ENCODE results near the gene CERS4.
"Not testable (repeated sequence)": the region's sequence is repeated elsewhere in the genome, so short reads cannot be mapped to it uniquely, and the experiment has no call there.

CERS4 gene

DNA sequence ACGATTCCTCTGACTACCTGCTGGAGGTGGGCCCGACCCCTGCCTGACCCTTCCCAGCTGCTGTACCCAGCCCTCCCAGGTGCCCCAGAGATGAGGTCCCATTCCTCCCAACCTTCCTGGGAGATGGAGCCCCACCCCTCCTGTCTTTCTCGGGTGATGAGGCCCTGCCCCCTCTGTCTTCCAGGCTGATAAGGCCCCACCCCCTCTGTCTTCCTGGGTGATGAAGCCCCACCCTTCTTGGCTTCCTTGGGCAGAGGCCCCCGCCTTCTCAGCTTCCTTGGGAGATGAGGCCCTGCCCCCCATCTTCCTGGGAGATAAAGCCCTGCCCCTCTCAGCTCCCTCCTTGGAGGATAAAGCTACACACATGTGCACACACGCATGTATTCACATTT lies 47.9 kb downstream of the CERS4 start:
- TF ChIP-seq POU2F2 (IDR thresholded peaks at IDR 0.05; ENCODE audit: low read depth, low read length) (no peak), TAF1 (IDR thresholded peaks at IDR 0.05; ENCODE audit: low read depth, low read length) (no peak), SPI1 (IDR thresholded peaks at IDR 0.05; ENCODE audit: low read depth, low read length) (no peak), PAX5 (IDR thresholded peaks at IDR 0.05; ENCODE audit: insufficient read depth, low read length, severe bottlenecking) (no peak), POLR2A (IDR thresholded peaks at IDR 0.05; ENCODE audit: low read depth, low read length) (no peak)
- FAIRE-seq (no peak), DNase-seq (ENCODE audit: insufficient read length, low spot score) (no peak)

DNA sequence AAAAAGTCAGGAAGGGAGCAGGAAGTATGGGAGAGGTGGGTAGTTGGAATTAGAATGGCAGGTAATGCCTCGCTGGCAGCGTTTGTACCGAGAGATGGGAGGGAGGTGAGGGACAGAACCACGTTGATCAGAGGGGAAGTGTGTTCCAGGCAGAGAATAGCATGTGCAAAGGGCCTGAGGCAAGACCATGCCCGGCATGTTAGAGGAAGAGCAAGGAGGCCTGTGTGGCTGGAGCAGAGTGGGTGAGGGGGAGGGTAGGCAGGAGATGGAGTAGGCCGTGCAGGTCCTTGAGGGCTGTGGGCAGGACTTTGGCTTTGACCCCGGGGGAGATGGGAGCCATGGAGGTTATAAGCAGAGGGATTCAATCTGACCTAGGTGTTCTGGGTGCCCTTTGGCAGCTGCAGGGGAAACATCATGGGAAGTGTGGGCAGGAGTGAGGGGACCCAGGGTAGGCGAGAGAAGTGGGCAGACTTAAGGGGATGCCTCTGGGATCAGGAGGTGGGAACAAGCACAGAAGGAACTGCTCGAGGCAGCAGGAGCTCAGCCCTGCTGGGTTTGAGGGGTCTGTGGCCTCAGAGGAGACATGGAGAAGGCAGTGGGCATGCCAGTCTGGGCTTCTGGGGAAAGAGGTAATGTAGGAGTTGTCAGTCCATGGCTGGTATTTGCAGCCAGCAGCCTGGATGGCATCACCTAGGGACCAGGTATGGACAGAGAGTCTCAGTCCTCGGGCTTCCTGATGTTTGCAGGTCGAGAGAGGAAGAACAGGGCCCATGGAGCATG lies 50.2 kb downstream of the CERS4 start:
- no peak for TF ChIP-seq POLR2A (IDR thresholded peaks at IDR 0.05; ENCODE audit: low read depth, low read length)
- TF ChIP-seq TAF1 (IDR thresholded peaks at IDR 0.05; ENCODE audit: low read depth, low read length): no peak
- TF ChIP-seq PAX5 (IDR thresholded peaks at IDR 0.05; ENCODE audit: insufficient read depth, low read length, severe bottlenecking): no peak
- no peak for TF ChIP-seq POU2F2 (IDR thresholded peaks at IDR 0.05; ENCODE audit: low read depth, low read length)
- no peak for TF ChIP-seq SPI1 (IDR thresholded peaks at IDR 0.05; ENCODE audit: low read depth, low read length)
- TF ChIP-seq POLR2AphosphoS5 (IDR thresholded peaks at IDR 0.05; ENCODE audit: low read depth, low read length): no peak
- no peak for FAIRE-seq
- no peak for DNase-seq (ENCODE audit: insufficient read length, low spot score)

DNA sequence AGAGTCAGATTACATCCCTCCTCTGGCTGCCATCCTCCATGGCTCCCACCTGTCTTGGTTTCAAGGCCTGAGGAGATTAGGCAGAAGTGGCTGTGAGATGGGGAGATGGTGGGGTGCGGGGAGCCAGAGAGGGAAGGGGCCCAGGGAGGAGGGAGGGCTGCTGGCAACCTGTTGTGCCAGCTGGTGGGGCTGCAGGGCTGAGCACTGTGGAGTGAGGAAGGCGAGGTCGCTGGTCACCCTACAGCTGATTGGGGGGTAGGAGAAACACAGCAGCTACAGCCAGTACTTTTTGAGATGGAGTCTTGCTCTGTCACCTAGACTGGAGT lies 50.7 kb downstream of the CERS4 start:
- no peak for TF ChIP-seq POU2F2 (IDR thresholded peaks at IDR 0.05; ENCODE audit: low read depth, low read length)
- FAIRE-seq (no peak), DNase-seq (ENCODE audit: insufficient read length, low spot score) (no peak)

DNA sequence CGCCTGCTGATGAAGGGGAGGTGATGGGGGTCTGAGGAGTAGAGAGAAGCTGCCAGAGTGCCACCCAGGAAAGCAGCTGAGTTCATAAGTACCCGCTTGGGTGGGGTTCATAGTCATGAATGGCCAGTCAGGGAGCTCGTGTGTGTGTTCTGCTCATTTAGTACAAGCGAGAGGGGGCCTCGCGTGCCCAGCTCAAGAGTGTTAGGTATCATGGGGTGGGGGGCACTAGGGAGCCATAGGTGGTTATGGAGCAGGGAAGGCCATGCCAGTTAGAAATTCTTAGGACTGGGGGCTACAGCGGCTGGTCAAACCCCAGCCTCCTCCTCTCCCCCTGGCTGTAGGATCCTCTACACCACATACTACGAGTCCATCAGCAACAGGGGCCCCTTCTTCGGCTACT lies 52.2 kb downstream of the CERS4 start:
- TF ChIP-seq PAX5 (IDR thresholded peaks at IDR 0.05; ENCODE audit: insufficient read depth, low read length, severe bottlenecking): no peak
- no peak for TF ChIP-seq POLR2A (IDR thresholded peaks at IDR 0.05; ENCODE audit: low read depth, low read length)
- no peak for TF ChIP-seq TAF1 (IDR thresholded peaks at IDR 0.05; ENCODE audit: low read depth, low read length)
- no peak for TF ChIP-seq SPI1 (IDR thresholded peaks at IDR 0.05; ENCODE audit: low read depth, low read length)
- no peak for TF ChIP-seq POU2F2 (IDR thresholded peaks at IDR 0.05; ENCODE audit: low read depth, low read length)
- no peak for TF ChIP-seq POLR2AphosphoS5 (IDR thresholded peaks at IDR 0.05; ENCODE audit: low read depth, low read length)
- DNase-seq (ENCODE audit: insufficient read length, low spot score) (no peak), FAIRE-seq (no peak)

DNA sequence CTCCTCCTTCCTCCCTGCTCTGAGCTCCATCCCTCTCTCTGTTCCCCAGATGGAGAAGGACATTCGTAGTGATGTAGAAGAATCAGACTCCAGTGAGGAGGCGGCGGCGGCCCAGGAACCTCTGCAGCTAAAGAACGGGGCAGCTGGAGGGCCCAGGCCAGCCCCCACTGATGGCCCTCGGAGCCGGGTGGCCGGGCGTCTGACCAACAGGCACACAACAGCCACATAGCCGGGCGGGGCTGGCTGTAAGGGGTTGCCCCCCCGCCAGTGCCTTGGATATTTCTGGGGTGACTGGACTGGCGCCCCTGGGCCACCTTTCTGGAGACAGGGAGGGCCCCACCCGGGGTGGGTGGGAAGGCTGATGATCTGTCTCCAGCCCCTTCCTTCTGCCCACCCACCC lies 52.7 kb downstream of the CERS4 start:
- DNase-seq (ENCODE audit: insufficient read length, low spot score) (no peak), FAIRE-seq (no peak)
- TF ChIP-seq TAF1 (IDR thresholded peaks at IDR 0.05; ENCODE audit: low read depth, low read length) (no peak), SPI1 (IDR thresholded peaks at IDR 0.05; ENCODE audit: low read depth, low read length) (no peak), POU2F2 (IDR thresholded peaks at IDR 0.05; ENCODE audit: low read depth, low read length) (no peak), POLR2A (IDR thresholded peaks at IDR 0.05; ENCODE audit: low read depth, low read length) (no peak), PAX5 (IDR thresholded peaks at IDR 0.05; ENCODE audit: insufficient read depth, low read length, severe bottlenecking) (no peak)

DNA sequence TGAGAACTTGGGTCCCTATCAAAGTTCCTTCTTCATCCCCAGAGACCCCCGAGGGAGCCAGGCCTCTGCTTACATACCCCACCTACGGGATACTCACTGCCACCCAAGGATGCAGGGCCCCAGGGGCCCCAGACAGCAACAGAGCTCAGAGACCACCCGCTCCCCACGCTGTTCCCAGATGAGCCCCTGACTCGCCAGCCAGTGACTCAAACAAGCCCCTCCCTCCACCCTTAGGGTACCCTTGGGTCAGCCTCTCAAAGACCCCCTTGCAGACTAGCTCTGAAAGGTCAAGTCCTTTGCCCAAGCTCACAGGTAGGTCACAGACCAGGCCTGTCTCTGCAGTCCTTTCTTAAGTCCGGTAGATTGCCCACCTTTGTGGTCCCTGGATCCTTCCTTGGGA lies 53.3 kb downstream of the CERS4 start:
- no peak for TF ChIP-seq TAF1 (IDR thresholded peaks at IDR 0.05; ENCODE audit: low read depth, low read length)
- no peak for TF ChIP-seq PAX5 (IDR thresholded peaks at IDR 0.05; ENCODE audit: insufficient read depth, low read length, severe bottlenecking)
- TF ChIP-seq SPI1 (IDR thresholded peaks at IDR 0.05; ENCODE audit: low read depth, low read length): no peak
- no peak for TF ChIP-seq POU2F2 (IDR thresholded peaks at IDR 0.05; ENCODE audit: low read depth, low read length)
- TF ChIP-seq POLR2AphosphoS5 (IDR thresholded peaks at IDR 0.05; ENCODE audit: low read depth, low read length): no peak
- TF ChIP-seq POLR2A (IDR thresholded peaks at IDR 0.05; ENCODE audit: low read depth, low read length): no peak
- FAIRE-seq: no peak
- no peak for DNase-seq (ENCODE audit: insufficient read length, low spot score)

DNA sequence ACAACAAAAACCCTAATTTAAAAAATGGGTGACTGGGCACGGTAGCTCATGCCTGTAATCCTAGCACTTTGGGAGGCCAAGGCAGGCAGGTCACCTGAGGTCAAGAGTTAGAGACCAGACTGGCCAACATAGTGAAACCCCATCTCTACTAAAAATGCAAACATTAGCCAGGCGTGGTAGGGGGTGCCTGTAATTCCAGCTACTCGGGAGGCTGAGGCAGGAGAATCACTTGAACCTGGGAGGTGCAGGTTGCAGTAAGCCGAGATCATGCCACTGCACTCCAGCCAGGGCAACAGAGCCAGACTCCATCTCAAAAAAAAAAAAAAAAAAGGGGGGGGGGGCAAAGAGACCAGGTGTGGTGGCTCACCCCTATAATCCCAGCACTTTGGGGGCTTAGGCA lies 55.1 kb downstream of the CERS4 start:
- not testable (repeated sequence) for FAIRE-seq; DNase-seq (ENCODE audit: insufficient read length, low spot score)

DNA sequence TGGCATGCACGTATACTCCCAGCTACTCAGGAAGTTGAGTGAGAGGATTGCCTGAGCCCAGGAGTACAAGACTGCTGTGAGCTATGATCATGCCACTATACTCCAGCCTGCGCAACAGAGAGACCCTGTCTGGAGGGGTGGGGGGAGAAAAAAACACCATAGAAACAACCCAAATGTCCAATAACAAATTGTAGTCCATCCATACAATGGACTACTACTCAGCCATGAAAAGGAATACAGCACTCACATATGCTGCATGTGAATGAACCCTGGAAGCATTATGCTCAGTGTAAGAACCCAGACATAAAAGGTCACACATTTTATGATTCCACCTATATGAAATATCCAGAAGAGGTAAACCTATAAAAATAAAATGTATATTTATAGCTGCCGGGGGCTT lies 56.7 kb downstream of the CERS4 start:
- FAIRE-seq: no peak
- no peak for DNase-seq (ENCODE audit: insufficient read length, low spot score)
- no peak for TF ChIP-seq PAX5 (IDR thresholded peaks at IDR 0.05; ENCODE audit: insufficient read depth, low read length, severe bottlenecking)

DNA sequence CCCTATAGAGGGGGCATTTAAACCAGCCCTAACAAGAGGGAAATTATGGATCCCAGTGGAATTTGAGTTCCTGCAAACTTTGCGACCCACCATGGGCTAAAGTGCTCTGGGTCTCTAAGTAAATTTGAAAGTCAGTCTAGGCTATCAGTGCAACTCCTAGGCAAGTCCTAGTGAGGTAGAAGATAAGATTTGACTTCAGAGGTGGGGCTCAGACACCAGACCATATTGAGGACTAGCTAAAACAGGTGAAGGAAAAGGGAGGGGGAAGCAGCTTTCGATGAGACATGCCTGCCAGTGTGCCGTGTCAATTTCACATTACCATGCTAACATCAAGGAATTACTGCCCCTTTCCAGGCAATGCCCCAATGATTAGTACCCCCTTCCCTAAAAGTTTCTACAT lies 60.6 kb downstream of the CERS4 start:
- TF ChIP-seq POU2F2 (IDR thresholded peaks at IDR 0.05; ENCODE audit: low read depth, low read length) (no peak), TAF1 (IDR thresholded peaks at IDR 0.05; ENCODE audit: low read depth, low read length) (no peak), SPI1 (IDR thresholded peaks at IDR 0.05; ENCODE audit: low read depth, low read length) (no peak), POLR2A (IDR thresholded peaks at IDR 0.05; ENCODE audit: low read depth, low read length) (no peak), PAX5 (IDR thresholded peaks at IDR 0.05; ENCODE audit: insufficient read depth, low read length, severe bottlenecking) (no peak), POLR2AphosphoS5 (IDR thresholded peaks at IDR 0.05; ENCODE audit: low read depth, low read length) (no peak)
- FAIRE-seq (no peak), DNase-seq (ENCODE audit: insufficient read length, low spot score) (no peak)

DNA sequence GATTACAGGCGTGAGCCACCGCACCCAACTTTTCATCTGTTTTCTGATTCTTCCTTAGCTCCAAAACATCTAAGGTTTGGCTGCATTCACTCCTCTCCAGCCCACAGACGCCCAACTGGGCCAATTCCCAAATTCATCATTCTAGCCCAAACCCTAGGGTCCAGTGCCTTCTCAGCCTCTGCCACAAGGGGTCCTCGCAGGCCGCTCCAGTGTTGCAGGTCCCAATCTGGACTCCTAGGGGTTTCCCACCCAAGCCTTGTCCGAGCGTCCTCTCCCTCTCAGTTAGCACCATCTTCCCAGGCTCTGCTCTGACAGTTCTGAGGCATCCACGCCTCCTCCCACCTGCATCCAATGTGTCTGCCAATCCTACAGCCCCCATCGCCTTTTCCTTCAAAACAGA lies 67.3 kb downstream of the CERS4 start:
- FAIRE-seq: peak; percentile 79
- DNase-seq (ENCODE audit: insufficient read length, low spot score): not testable (repeated sequence)

DNA sequence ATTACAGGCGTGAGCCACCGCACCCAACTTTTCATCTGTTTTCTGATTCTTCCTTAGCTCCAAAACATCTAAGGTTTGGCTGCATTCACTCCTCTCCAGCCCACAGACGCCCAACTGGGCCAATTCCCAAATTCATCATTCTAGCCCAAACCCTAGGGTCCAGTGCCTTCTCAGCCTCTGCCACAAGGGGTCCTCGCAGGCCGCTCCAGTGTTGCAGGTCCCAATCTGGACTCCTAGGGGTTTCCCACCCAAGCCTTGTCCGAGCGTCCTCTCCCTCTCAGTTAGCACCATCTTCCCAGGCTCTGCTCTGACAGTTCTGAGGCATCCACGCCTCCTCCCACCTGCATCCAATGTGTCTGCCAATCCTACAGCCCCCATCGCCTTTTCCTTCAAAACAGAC lies 82.2 kb downstream of the CERS4 start:
- not testable (repeated sequence) for DNase-seq (ENCODE audit: insufficient read length, low spot score)
- FAIRE-seq: peak; percentile 90

DNA sequence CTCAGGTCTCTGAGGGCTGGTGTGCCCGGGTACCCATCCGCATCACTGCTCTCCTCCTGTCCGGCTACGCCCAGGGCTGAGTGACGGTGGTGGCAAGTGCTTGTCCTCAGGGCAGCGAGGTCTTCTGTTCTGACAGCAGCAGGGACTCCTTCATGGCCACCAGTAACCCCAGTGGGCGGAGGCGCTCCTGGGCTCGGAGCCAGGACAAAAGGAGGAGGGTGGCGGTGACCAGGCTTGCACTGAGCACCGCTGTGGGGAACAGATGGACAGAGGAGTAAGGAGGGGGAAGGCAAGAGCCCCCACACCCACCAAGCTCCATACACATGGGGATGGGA lies 93.2 kb downstream of the CERS4 start:
- DNase-seq (ENCODE audit: insufficient read length, low spot score): no peak
- no peak for TF ChIP-seq SPI1 (IDR thresholded peaks at IDR 0.05; ENCODE audit: low read depth, low read length)
- no peak for TF ChIP-seq PAX5 (IDR thresholded peaks at IDR 0.05; ENCODE audit: insufficient read depth, low read length, severe bottlenecking)
- TF ChIP-seq POU2F2 (IDR thresholded peaks at IDR 0.05; ENCODE audit: low read depth, low read length): no peak
- no peak for TF ChIP-seq POLR2A (IDR thresholded peaks at IDR 0.05; ENCODE audit: low read depth, low read length)
- TF ChIP-seq TAF1 (IDR thresholded peaks at IDR 0.05; ENCODE audit: low read depth, low read length): no peak
- TF ChIP-seq POLR2AphosphoS5 (IDR thresholded peaks at IDR 0.05; ENCODE audit: low read depth, low read length): no peak
- no peak for FAIRE-seq
